Chondrocyte (in vitro differentiated cells): ENCODE measurements around the gene ANTKMT. TPM values are rescaled to one million over a fixed set of nuclear protein-coding genes. Genes with fewer than 3 reads are reported as not detected.

Experiments
- DNase-seq: peaks from one replicate; pipeline ENCODE4 v3.0.0; 2021; ENCODE audit warnings: mixed read lengths, low spot score
- H3K27ac Mint-ChIP-seq: one replicate; pipeline ENCODE4 v1.8.0; 2021; ENCODE audit warnings: mild to moderate bottlenecking, moderate library complexity, mixed read lengths; ENCODE audit not compliant: unreplicated experiment
- H3K27me3 Mint-ChIP-seq: 2 replicates; pipeline ENCODE4 v1.8.0; 2021; ENCODE audit warnings: low read depth, mixed read lengths
- H3K36me3 Mint-ChIP-seq: 2 replicates; pipeline ENCODE4 v1.8.0; 2021; ENCODE audit warnings: low read depth, mixed read lengths
- H3K4me1 Mint-ChIP-seq: 2 replicates; pipeline ENCODE4 v1.8.0; 2021; ENCODE audit warnings: low read depth, mild to moderate bottlenecking, mixed read lengths
- H3K4me3 Mint-ChIP-seq: one replicate; pipeline ENCODE4 v1.8.0; 2021; ENCODE audit warnings: mild to moderate bottlenecking, moderate library complexity, mixed read lengths; ENCODE audit not compliant: unreplicated experiment
- H3K9me3 Mint-ChIP-seq: 2 replicates; pipeline ENCODE4 v1.8.0; 2021; ENCODE audit warnings: low read depth, mixed read lengths
- CTCF ChIP-seq: fragments of 200-600 bp; sonication (generic); IDR thresholded peaks from 2 replicates; pipeline ENCODE4 v1.5.0; 2021; ENCODE audit warnings: antibody characterized with exemption, mild to moderate bottlenecking, moderate library complexity
- total RNA-seq: library from RNA; stranded (reverse); gene quantifications from 3 replicates; pipeline ENCODE4 v1.2.1, GENCODE V29; 2021

The ANTKMT gene
- total RNA-seq, 1 donor from 2014 or later = 38.2 TPM

- TF ChIP-seq CTCF = no peak
- Mint-ChIP-seq H3K9me3 (no peaks in the 10 kb centered on the region), H3K4me1 (peaks cover 33% of the 10 kb centered on the region), H3K4me3 (peak overlapping the region; percentile 75), H3K27ac (peak overlapping the region; percentile 71), H3K27me3 (no peaks in the 10 kb centered on the region), H3K36me3 (peaks cover 8% of the 10 kb centered on the region)
- no peak for DNase-seq
Observed at GRCh38 chr16:680625-680945, 40.4 kb upstream of the ANTKMT start.

- H3K4me3 Mint-ChIP-seq = peak overlapping the region; percentile 75
- no peak for DNase-seq
- peaks cover 10% of the 10 kb centered on the region for H3K36me3 Mint-ChIP-seq
- H3K27me3 Mint-ChIP-seq = no peaks in the 10 kb centered on the region
- peak; percentile 38 for TF ChIP-seq CTCF
- H3K9me3 Mint-ChIP-seq = no peaks in the 10 kb centered on the region
- peaks cover 38% of the 10 kb centered on the region for H3K4me1 Mint-ChIP-seq
- H3K27ac Mint-ChIP-seq = peak overlapping the region; percentile 71
Observed at GRCh38 chr16:680967-681745, 39.8 kb upstream of the ANTKMT start.

GRCh38 chr16:681746-682427 lies 39.1 kb upstream of the ANTKMT start:
- peak overlapping the region; percentile 71 for H3K27ac Mint-ChIP-seq

GRCh38 chr16:682493-683395 lies 38.2 kb upstream of the ANTKMT start:
- Mint-ChIP-seq H3K9me3 (no peaks in the 10 kb centered on the region), H3K27ac (peak overlapping the region; percentile 59), H3K36me3 (peaks cover 11% of the 10 kb centered on the region), H3K4me3 (peak overlapping the region; percentile 68), H3K4me1 (peaks cover 38% of the 10 kb centered on the region), H3K27me3 (no peaks in the 10 kb centered on the region)
- no peak for DNase-seq
- TF ChIP-seq CTCF = no peak

More at GRCh38 chr16:681746-682427, 39.1 kb upstream of the ANTKMT start:
- DNase-seq = no peak
- no peaks in the 10 kb centered on the region for H3K27me3 Mint-ChIP-seq
- H3K9me3 Mint-ChIP-seq = no peaks in the 10 kb centered on the region
- H3K36me3 Mint-ChIP-seq = peaks cover 10% of the 10 kb centered on the region
- no peak for TF ChIP-seq CTCF
- peaks cover 38% of the 10 kb centered on the region for H3K4me1 Mint-ChIP-seq
- H3K4me3 Mint-ChIP-seq = peak overlapping the region; percentile 75
